Measurements from ENCODE around the gene BTNL2.

GRCh38 chr6:32386040-32386439 lies 20.9 kb downstream of the BTNL2 start:
- TF ChIP-seq EZH2 (IDR thresholded peaks at IDR 0.05; ENCODE audit: insufficient read depth, low read length) (no peak), CTCF (IDR thresholded peaks at IDR 0.05; ENCODE audit: insufficient read depth, low read depth, low read length) (no peak)
